OCI-LY7 (cell line): ENCODE measurements around the gene AIP.

Source experiments
- EZH2phosphoT487 ChIP-seq: fragments of 200-600 bp; sonication (generic); IDR thresholded peaks from 2 replicates; pipeline ENCODE4 v1.6.1; 2018; ENCODE audit warnings: low read depth, borderline replicate concordance, mild to moderate bottlenecking, mixed run types, antibody characterized with exemption, low read length, moderate library complexity, mixed read lengths
- TF ChIP-seq, protein P1 (sequence below): fragments of 200-600 bp; sonication (generic); conservative IDR thresholded peaks from 2 replicates; pipeline ENCODE4 v1.5.1; 2014; ENCODE audit warnings: mild to moderate bottlenecking, antibody characterized with exemption, low read length, moderate library complexity, mixed read lengths

DNA sequence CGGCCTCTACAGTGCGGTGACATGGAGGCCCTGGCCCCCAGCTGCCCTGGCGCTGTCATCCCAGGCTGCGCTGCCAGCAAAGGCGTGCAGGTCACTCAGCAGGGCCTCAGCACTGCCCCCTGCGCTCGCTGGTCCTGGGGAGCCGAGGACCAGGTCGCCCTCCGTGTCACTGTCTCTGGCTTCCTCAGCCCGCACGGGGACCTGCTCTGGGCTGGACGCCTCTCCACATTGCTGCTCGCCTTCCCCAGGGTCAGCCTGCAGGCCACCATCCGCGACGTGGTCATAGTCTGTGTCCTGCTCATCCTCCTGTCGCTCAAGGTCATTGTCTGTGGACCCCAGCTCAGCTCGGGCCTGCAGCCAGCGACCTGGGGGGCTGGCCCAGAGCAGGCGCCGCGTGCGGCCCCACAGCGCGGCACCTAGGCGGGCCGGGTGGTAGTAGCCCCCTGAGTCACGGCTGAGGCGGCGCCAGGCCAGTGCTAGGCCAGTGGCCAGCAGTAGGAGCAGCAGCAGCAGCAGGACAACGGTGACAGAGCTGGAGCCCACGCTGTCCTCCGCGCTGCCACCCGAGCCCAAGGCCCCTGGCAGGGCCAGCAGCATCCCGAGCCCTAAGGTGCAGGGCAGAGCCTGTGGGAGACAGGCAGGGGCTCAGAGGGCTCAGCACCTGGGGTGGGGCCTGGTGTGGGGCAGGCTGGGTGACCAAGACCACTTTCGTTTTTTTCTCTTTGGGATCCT is 46.9 kb upstream of the AIP start:
- TF ChIP-seq, protein P1, sequence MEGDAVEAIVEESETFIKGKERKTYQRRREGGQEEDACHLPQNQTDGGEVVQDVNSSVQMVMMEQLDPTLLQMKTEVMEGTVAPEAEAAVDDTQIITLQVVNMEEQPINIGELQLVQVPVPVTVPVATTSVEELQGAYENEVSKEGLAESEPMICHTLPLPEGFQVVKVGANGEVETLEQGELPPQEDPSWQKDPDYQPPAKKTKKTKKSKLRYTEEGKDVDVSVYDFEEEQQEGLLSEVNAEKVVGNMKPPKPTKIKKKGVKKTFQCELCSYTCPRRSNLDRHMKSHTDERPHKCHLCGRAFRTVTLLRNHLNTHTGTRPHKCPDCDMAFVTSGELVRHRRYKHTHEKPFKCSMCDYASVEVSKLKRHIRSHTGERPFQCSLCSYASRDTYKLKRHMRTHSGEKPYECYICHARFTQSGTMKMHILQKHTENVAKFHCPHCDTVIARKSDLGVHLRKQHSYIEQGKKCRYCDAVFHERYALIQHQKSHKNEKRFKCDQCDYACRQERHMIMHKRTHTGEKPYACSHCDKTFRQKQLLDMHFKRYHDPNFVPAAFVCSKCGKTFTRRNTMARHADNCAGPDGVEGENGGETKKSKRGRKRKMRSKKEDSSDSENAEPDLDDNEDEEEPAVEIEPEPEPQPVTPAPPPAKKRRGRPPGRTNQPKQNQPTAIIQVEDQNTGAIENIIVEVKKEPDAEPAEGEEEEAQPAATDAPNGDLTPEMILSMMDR: no peak
- no peak for TF ChIP-seq EZH2phosphoT487
